ENCODE results near the gene SLC25A40. TPM values are rescaled to one million over a fixed set of nuclear protein-coding genes. Genes with fewer than 3 reads are reported as not detected.

The SLC25A40 gene
- total RNA-seq, 1 experiment from 2014 or later = 32.4 TPM

DNA sequence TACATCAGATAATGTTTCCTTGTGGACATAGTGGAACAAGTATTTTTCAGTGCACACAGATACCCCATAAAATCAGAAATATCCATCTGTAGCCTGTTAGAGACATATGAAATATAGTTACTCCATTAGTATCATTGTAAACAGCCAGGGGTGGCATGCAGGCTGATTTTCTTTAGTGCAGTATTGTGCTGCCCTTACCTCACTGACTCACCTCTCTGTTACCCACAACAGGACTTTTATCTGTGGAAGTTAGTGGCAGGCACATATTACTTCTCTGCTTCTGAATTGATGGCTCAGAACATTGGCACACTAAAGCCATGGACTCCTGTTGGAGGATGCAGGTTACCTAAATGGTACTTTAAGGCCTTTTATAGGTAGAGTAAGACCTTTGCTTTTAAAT is 70.0 kb downstream of the SLC25A40 start (continued):
- no peak for TF ChIP-seq REST (IDR thresholded peaks at IDR 0.05; ENCODE audit: low read depth)
- TF ChIP-seq CBX3 (IDR thresholded peaks at IDR 0.05; ENCODE audit: low read depth) = no peak
- TF ChIP-seq, protein P1, sequence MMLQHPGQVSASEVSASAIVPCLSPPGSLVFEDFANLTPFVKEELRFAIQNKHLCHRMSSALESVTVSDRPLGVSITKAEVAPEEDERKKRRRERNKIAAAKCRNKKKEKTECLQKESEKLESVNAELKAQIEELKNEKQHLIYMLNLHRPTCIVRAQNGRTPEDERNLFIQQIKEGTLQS (IDR thresholded peaks at IDR 0.05) = no peak
- TF ChIP-seq ZNF274 (IDR thresholded peaks at IDR 0.05; ENCODE audit: low read depth, low read length) = no peak

- ChIA-PET POLR2A (interaction anchor here (0.8 kb wide), 1 partner anchor 90 kb away, joined by 5 read pairs; no protein-coding TSS in a partner anchor), CTCF (interaction anchor here (0.6 to 2.2 kb wide), 5 partner anchors 10 to 372 kb away, joined by 3 to 12 read pairs (median 6); no protein-coding TSS in a partner anchor), RAD21 (ENCODE audit: low non-redundant PET in 1 of 2, low total read pairs in 2 of 2, uncharacterized antibody in 2 of 2, unreplicated experiment in 2 of 2) (no interaction called here)
- Histone ChIP-seq H3K27me3 (ENCODE audit: insufficient read depth, low read length) (no peaks in the 10 kb centered on the region), H3K36me3 (ENCODE audit: control insufficient read depth in 1 of 2, insufficient read depth in 2 of 2, low read length in 2 of 2) (no peaks in the 10 kb centered on the region), H3K9ac (ENCODE audit: low read length) (no peak overlapping the region), H2AFZ (ENCODE audit: low read depth, low read length, poor library complexity, severe bottlenecking) (no peak overlapping the region), H3K4me3 (replicated peaks in 1 of 2; ENCODE audit: low read depth in 1 of 2, low read length in 2 of 2) (no peak overlapping the region), H3K79me2 (ENCODE audit: insufficient read depth, low read length) (no peaks in the 10 kb centered on the region), H4K20me1 (ENCODE audit: insufficient read depth) (no peaks in the 10 kb centered on the region), H3K4me2 (ENCODE audit: low read length) (no peak overlapping the region), H3K4me1 (ENCODE audit: control insufficient read depth in 1 of 2, insufficient read depth in 2 of 2, low read length in 2 of 2) (no peaks in the 10 kb centered on the region), H3K9me3 (ENCODE audit: control insufficient read depth in 1 of 2, insufficient read depth in 1 of 2, low read depth in 1 of 2, low read length in 2 of 2) (no peaks in the 10 kb centered on the region), H3K27ac (ENCODE audit: low read depth, low read length) (no peak overlapping the region), H3K9me2 (ENCODE audit: insufficient read depth) (no peaks in the 10 kb centered on the region)
- BruUV-seq (replicated peaks) = no TSS peak
- DNase-seq (ENCODE audit: low read depth, low spot score) (peak; percentile 35), ATAC-seq (peak; percentile 89)
- intact Hi-C loops (cut with micrococcal nuclease) = loop anchor here (1.0 to 10.0 kb wide), 4 partner anchors 89 to 557 kb away; no protein-coding TSS in a partner anchor
- no peak for TF ChIP-seq POLR2A (IDR thresholded peaks at IDR 0.05; ENCODE audit: borderline replicate concordance, extremely low read depth, insufficient read depth, insufficient read length)
- TF ChIP-seq SIN3A (IDR thresholded peaks at IDR 0.05; ENCODE audit: low read depth) = no peak
- TF ChIP-seq CBX3 (IDR thresholded peaks at IDR 0.05; ENCODE audit: low read depth) = no peak
- TF ChIP-seq JUND (IDR thresholded peaks at IDR 0.05) = no peak
- peak; percentile 43 to 66 (median 59); a peak in 5 of 6 replicates for TF ChIP-seq CTCF (IDR thresholded peaks at IDR 0.05 in 2 of 3, conservative IDR thresholded peaks at IDR 0.05 in 1 of 3; ENCODE audit: borderline replicate concordance in 1 of 3, insufficient read depth in 1 of 3, low read depth in 2 of 3, low read length in 2 of 3)
- no peak for TF ChIP-seq REST (IDR thresholded peaks at IDR 0.05; ENCODE audit: low read depth)
- no peak for TF ChIP-seq POLR2AphosphoS5 (IDR thresholded peaks at IDR 0.05; ENCODE audit: low read depth, low read length)
- TF ChIP-seq RAD21 (IDR thresholded peaks at IDR 0.05; ENCODE audit: low read depth) = peak; percentile 82
- TF ChIP-seq ZBTB33 (IDR thresholded peaks at IDR 0.05; ENCODE audit: extremely low read depth, insufficient replicate concordance, low read length) = no peak
Measured at GRCh38 chr7:87797798-87798403, 78.3 kb downstream of the SLC25A40 start.
